HG03103 (cell line): Measurements from ENCODE around the gene CD160.
"Not testable (repeated sequence)": the region's sequence is repeated elsewhere in the genome, so short reads cannot be mapped to it uniquely, and the experiment has no call there.

ENCODE experiments used
- ATAC-seq: cut with Tn5 transposase; IDR thresholded peaks from one replicate; pipeline ENCODE4 v1.9.1; 2021; ENCODE audit warnings: low read depth; ENCODE audit not compliant: unreplicated experiment

Gene CD160, protein sequence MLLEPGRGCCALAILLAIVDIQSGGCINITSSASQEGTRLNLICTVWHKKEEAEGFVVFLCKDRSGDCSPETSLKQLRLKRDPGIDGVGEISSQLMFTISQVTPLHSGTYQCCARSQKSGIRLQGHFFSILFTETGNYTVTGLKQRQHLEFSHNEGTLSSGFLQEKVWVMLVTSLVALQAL

DNA sequence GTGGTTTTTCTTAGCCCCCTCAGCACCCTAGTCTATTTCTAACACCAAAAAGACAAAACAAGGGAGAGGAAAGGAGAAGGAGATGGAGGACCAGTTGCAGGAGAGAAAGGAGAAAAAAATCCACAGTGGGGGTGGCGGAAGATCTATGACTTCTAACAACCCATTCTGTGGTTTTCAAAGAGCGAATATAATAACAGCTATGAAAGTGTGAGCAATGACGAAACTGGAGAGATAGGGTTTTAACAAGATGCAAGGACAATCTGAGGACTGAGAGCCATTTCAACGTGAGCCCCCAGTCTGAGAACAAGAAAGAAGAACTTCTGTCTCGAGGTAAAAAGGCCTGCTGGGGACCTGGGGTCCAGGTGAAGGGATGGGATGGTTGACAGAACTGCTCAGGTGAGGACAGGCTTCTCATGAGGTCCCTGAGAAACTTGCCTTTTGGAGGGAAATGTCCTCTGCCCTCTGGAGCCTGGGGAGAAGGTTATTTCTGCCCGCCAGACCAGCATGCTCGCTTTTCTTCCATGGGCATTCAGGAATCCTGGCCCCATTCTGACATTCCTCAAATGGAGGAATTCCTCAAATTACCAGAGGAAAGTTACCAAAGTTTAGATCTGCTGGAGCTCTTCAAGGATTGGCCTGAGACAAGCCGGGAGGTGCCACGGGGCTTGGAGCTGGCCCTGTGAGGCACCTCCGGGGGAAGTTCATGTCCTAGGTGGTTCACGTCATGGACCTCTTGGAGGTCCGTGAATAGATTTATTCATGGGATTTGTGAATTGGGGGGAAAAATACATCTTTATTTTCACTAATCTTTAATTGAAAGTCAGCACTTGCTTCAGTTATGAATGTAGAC lies at the start of gene CD160:
CD160 (plus strand) TSS at position 270 of the 850 bp plus-strand sequence. CDS start 8,829 bp downstream, outside the sequence.
- ATAC-seq: no peak

DNA sequence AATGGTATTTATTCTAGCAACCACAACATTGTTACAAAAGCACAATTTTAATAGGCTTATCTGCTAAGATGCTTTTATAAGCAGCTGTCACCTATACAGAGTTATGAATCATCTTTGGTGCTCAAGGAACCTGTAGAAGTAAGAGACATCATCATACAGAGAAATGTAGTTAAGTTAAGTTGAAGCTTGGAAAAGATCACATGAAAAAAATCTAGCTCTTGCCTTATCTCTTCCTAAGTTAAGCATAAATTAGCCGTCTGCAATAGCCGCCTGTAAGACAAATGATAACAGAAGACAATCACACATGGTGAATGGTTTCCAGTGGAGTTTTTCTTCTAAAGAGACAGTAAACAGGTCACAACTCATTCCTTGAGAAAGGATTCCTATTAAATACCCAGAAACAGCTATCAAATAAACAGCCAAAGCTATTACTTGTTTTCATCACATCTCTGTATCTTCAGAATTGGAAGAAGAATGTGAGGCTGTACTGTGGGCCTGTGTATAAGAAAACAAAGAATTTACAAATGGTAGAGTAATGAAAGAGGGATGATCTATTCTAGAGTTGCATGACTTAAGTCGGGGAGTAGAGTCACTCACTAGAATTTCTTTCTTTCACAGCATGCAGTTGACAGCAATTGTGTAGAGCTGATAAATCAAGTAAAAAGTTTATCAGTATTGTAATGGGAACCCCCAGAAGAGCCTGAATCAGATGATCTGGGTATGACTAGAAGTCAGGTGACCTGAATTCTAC lies 48.1 kb upstream of the CD160 start:
- not testable (repeated sequence) for ATAC-seq

DNA sequence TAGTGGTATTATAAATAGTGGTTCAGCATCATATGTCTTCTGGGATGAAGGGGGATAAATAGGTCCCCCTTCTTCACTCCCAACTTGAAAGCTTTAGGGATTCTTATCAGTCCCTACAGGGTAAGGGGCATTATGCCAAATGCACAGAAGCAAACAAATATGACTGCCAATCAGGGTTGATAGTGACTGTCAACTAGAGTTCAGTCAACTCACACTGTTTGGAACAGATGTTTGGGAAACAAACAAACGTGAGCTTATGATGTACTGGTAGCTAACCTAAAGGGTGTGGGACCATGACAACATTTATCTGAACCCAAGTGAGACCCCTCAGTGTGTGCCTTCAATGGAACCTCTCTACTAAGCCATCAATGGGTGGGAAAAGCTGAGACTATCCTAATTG lies 46.1 kb upstream of the CD160 start:
- not testable (repeated sequence) for ATAC-seq

DNA sequence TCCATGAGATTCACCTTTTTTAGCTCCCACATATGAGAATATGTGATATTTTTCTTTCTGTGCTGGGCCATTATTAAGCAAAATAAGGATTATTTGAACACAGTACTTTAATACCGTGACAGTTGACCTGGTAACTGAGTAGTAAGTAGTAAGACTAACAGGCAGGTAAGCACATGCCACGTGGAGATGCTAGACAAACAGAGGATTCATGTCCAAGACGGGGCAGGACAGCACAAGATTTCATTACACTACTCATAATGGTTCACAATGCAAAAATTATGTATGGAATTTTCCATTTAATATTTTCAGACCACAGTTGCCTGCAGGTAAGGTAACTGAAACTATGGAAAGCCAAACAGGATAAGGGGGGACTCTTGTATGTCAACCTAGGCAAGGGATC lies 34.4 kb upstream of the CD160 start:
- not testable (repeated sequence) for ATAC-seq

DNA sequence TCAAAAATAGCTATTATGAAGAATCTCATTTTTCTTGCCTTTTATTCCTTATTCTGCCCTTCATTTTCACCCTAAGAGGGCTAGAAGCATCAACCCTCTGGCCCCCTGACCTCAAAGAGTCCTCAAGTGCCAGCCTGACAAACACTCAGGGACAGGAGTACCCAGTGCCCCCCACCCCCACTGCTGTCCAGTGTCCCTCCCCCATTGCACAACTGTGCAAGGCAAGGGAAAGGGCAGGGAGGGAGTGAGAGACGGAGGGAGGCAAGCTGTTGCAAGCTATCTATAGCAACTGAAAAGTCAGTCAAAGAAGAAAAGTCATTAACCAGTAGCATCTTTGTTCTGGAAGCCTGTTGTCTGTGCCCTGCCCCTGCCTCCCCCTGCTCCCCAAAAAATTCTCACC lies 33.2 kb upstream of the CD160 start:
- not testable (repeated sequence) for ATAC-seq

DNA sequence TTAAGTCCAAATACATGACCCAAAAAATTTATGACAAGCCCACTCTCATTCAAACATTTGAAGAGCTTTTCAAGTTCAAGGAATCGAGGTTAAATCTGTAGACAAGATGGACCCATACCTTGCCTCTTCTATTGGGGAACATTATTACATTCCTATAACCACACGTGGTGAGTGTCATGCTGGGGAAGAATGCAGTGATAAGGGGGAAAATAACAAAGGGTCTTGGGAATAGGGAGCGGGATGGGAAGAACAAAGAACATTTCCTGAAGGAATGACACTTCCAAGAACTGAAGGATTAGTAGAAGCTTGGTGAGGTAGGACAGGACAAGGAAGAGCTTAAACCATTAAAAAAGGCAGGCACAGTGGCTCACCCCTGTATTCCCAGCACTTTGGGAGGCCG lies 31.0 kb upstream of the CD160 start:
- no peak for ATAC-seq

DNA sequence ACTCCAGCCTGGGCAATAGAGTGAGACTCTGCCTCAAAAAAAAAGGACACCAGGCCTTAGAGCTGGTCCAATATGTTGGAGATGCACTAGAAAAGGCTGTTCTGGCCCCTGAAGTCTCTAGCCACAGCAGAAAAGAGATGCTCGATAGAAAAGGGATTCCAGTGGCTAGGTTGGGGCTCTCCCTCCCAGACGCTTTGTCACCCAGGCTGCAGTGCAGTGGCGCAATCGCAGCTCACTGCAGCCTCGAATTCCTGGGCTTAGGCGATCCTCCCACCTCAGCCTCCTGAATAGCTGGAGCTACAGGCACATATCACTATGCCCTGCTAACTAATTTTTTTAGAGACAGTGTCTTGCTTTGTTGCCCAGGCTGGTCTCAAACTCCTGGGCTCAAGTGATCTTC lies 30.4 kb upstream of the CD160 start:
- ATAC-seq: no peak

DNA sequence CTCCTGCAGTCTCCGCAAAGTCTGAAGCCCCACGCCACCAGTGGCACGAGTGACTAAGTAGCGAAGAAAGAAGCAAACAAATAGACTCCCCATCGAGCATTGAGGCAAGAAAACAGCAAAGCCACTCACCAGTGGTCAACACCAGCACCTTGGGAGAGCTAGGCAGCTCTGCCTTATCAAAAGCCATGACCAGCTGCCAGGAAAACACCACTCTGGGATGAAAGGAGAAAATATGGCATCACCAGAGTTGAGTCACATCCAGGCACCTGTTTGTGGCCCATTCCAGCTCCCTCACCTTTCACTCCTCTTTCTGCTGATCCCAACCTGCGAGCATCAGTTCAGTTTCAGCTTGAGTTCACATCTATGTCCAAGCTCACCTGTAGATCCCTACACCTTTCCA lies 29.4 kb upstream of the CD160 start:
- no peak for ATAC-seq

DNA sequence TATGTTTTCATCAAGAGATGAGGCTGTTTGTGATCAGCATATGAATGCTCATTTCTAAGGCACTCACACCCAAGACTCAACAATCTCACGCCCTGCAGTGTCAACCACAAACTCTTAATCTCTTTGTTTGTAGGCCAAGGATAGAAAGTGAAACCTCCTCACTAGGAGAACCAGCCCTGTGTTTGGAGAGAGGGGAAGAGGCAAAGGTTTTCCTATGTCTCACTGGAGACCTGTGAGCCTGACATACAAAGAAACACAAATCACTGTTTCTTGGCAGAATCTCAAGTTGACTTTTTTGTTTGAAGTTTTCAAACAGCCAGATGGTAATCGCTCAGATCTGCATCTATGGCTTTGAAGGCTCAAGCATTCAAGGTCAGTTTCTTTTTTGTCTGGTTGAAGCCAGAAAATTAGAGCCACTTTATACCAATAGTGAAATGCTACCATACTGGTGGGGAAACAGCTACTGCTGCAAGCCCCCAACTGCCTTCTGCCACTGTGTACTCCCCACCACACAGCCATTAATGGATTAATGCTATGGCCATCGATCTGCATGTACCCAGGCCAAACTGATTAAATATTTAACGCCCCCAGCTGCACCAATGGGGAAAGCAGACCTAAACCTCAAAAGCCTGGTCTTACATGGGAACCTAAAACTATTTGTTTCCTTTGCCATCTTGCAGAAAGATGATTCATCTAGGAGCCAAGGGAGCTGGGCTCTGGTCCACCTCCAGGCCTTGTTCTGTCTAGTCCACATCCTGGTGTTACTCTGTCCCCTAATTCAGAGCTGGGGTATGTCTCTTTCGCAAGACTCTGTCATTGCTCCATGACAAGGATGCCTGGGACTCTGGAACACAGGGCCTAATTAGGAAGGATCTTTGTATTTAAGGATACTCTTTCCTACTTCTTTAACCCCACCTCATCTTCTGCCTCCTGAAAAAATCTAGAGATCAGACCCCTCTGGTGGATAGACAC lies 28.4 kb upstream of the CD160 start:
- peak; percentile 74 for ATAC-seq

DNA sequence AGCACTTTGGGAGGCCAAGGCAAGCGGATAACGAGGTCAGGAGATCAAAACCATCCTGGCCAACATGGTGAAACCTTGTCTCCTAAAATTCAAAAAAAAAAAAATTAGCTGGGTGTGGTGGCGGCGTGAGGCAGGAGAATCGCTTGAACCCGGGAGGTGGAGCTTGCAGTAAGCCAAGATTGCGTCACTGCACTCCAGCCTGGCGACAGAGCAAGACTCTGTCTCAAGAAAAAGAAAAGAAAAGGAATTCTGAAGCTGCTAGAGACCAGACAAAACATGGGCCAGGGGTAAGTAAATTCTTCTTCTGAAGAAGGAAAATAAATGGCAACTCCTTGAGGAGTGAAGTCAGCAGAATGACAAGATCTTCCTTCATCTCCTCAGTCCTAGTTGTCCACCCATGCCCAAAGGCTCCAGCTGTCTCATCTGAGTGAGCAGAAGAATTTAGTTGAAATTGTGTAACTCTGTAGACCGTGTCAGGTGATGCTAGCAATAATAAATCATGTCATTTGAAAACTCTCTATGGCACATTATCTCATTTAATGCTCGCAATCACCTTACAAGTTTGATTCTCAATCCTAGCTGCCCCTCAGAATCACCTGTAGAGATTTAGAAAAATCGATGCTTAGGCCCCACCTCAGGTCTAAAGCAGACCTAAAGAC lies 26.4 kb upstream of the CD160 start:
- no peak for ATAC-seq

DNA sequence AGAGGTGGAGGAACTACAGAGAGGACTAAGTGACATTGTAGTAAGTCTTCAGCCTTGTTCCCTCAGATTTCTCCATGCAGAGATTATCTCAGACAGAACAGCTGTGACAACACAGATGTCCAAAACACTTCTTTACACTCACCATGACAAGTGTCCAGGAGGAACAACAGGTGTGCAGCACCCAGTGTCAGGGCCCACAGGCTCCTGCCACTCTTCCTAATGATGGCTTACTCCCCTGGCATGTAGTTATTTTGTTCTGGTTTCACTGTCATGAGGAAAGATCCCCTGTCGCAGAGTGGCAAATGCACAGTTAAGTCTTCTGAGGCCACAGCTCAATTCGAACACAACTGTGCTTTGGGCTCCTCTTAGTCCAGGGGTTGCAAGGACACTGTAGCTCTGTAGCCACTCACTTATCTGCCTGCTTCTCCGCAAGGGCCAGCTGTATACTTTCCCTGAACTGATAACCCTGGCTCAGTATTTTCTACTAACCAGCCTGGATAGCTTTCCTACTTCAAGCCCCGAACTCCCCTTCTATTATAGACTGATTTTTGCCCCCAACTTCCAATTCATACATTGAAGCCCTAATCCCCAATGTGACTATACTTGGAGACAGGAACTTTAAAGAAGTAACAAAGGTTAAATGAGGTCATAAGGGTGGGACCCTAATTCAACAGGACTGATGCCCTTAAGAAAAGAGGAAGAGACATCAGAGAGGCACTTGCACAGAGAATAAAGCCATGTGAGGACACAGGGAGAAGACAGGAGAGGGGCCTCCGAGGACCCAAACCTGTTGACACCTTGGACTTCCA lies 23.3 kb upstream of the CD160 start:
- ATAC-seq: no peak

DNA sequence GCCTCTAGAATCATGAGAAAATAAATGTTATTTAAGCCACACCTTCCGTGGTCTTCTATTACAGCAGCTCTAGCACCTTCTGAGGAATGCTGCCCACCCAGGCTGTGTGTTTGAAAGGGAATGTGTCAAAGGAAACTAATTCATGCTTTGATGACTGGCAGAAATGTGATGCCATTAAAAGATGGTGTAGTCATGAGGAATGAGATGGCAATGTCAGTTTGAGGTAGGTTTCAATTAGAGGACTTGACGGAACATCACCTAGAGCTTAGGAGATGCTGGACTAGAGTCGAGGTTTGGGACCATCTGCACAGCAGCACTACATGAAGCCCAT lies 22.7 kb upstream of the CD160 start:
- no peak for ATAC-seq

DNA sequence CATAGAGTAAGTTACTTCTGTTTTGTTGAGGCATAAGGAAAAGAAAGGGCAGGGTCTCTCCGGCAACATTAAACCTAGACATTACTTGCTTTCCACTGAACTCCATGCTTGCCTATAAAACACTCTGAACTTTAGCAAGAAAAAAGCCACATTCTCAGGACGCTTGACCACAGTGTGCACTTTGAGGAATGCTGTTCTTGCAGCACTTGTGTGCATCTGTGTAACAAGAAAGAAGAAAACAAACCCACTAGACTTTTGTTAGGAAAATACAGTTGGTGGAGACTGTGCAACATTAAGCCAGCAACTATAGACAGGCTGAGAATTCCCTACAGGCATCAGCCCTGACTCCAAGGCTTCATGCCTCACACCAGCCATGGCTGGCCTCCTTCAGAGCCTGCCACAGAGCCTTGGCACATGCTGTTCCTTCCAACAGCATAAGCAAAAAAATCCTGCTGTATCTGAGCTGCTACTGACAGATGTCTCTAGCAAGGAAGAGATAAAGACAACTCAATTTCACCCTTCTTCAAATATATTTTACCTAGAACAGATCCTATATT lies 17.9 kb upstream of the CD160 start:
- ATAC-seq: no peak

DNA sequence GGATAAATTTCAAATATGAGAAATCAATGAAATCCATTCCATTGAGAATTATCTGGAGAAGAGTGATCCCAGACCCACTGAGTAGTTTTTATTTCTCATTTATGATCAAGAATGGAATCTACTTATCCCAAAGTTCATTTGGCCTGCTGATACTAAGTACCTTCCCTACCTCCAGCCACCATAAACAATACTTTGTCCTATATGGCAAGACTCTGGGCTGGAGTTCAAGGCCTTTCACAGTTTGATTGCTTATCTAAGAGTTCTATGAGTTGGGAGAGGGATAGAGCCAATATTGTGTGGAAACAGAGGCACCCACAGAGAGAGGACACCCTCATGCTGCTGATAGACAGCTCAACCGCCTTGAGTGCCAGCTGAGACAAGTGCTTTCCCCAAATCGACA lies 17.2 kb upstream of the CD160 start:
- ATAC-seq: no peak

DNA sequence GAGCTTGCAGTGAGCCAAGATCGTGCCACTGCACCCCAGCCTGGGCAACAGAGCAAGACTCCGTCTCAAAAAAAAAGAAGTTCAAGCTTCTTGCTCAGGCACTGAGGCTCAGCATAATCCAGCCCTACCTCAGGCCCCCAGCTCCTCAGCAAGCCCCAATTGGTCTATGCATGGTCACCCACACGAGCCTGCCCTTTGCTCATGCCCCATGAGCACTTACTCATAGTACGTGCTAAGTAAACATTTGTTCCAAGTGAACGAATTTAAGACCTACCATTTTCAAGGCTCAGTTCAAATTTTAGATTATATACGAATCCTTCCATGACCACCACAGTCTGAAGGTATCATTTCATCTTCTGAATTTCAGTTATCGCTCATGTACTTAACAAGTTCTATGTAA lies 16.5 kb upstream of the CD160 start:
- ATAC-seq: no peak

DNA sequence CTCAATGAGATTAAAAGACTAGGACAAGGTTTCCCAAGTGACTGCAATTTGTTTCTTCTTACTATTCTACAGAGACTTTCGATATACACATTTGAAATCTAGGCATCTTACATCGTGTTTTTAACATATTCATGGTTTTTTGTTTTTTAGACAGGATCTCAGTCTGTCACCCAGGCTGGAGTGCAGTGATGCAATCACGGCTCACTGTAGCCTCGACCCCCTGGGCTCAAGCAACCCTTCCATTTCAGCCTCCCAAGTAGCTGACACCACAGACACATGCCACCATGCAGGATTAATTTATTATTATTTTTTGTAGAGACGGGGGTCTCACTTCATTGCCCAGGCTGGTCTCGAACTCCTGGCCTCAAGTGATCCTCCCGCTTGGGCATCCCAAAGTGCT lies 13.7 kb upstream of the CD160 start:
- no peak for ATAC-seq

DNA sequence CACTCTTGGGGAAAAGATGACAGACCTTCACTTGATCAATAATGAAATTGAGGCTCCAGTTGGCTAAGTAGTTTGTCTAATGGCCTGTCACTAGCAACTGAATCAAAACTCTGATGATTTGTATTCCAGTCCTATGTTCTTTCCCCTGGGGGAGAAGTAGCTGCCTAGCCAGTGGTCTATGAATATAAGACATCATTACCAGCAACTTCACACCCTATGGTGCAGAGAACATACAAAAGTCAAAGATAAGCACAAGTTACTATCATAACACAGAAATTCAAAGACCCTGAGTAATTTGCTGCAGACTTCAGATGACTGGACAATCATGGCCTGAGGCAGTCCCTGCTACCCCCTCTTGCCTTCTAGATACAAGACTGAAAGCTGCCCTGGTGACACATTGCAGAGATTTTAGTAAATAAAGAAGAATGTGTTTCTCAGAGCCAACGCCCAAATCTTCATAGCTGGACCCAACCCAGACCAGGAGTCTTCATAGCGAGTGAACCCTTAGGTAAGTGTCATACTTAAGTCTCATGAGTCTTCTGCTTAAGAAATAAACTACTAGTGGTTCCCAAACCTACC lies 13.1 kb upstream of the CD160 start:
- ATAC-seq: no peak

DNA sequence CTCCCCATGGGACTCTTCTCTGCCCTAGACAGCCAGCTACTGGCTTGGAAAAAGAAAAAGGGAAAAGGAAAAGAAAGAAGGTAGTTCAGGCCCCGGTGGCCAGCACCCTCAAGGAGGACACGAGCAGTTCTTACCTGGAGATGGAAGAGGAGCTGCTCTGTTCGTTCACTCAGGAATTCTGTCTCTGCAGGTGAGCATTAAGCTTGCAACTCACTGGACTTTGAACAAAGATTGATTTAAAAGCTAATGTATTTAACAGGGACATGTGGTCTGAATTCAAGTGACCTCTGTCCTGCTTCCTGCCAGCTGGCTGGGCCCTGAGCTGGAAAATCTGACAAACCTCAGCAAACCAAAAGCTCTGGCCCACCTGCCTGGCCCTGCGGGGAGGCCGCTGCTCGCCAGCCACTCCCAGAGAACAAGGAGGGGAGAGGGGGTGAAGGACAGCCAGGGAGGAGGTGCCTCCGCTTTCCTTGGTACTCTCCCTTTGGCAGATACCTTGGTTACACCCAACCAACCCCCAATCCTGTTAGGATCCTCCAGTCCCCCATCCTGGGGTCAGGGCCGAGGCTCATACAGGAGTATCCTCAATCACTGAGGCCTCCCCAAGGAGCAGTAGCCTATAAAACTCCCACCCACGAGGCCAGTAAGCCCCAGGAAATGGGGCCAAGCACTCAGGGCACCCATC lies 12.0 kb upstream of the CD160 start, which contains the start of gene PDZK1:
PDZK1 (minus strand) TSS at position 186 of the 685 bp plus-strand sequence. CDS start 19,347 bp downstream, outside the sequence.
- no peak for ATAC-seq
